ENCODE data around the gene APEH. TPM values are rescaled to one million over a fixed set of nuclear protein-coding genes. Genes with fewer than 3 reads are reported as not detected.

APEH gene
- total and polyA plus RNA-seq, 2 experiments from 2014 or later = 170 to 264 TPM

DNA sequence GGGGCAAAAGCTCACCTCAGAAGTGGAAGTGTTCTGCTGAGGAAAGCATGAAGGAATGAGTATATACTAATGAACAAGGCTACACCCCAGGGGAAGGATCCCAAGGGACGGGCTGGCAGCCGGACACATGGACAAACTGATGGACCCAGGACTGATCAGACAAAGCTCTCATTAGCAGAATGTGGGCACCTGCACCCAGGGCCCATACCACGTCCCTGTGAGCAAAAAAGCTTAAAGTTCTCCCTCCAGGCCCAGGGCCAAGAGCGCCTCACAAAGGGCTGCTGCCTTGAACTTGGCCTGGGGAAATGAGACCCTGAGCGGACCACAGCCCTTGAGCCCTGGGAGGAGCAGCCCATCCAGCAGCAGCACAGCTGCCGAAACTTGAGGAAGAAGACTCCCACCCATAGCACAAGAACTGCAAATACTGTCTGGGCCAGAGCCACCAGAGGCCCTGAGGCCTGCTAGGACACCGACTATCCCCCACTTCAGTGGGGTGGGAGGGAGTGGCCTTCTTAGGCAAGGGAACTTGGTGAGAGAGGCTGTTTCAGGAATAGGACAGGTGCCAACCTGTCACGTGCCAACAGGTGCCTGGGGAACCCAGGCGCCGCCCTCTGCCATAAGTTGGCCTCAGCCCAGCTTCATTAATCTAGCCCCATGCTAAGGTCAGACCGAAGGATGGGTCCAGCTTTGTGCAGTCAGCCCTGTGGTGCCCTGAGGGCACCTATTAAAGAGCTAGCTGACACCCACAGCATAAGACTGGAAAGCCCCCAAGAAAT lies 51.9 kb downstream of the APEH start:
- Histone ChIP-seq H3K4me1 (ENCODE audit: insufficient read depth) (no peaks in the 10 kb centered on the region), H3K4me2 (no peak overlapping the region), H3K79me2 (replicated peaks; ENCODE audit: insufficient read depth) (no peaks in the 10 kb centered on the region; the same call in 1 of the 2 replicates), H3K27ac (ENCODE audit: low read depth) (no peak overlapping the region), H3F3A (replicated peaks; ENCODE audit: low read depth) (peaks cover 22% of the 10 kb centered on the region; the same call in 1 of the 2 replicates), H3K27me3 (ENCODE audit: insufficient read depth) (no peaks in the 10 kb centered on the region), H3K4me3 (no peak overlapping the region), H3K9me2 (ENCODE audit: insufficient read depth) (no peaks in the 10 kb centered on the region), H4K20me1 (replicated peaks; ENCODE audit: insufficient read depth) (peaks cover 4% of the 10 kb centered on the region; the same call in 1 of the 2 replicates), H2AFZ (no peak overlapping the region), H3K36me3 (ENCODE audit: insufficient read depth) (peaks cover 5% of the 10 kb centered on the region; the same call in 1 of the 2 replicates)
- Mint-ChIP-seq H3K27ac (no peak overlapping the region), H3K4me3 (no peak overlapping the region), H3K36me3 (ENCODE audit: low read depth) (peaks cover 26% of the 10 kb centered on the region), H3K9me3 (no peaks in the 10 kb centered on the region), H3K27me3 (ENCODE audit: insufficient read depth, low read depth, poor library complexity) (peaks cover 18% of the 10 kb centered on the region), H3K4me1 (peaks cover 6% of the 10 kb centered on the region; the same call in 1 of the 3 replicates)
- no peak for DNase-seq (ENCODE audit: low spot score)
- TF ChIP-seq, protein P1, sequence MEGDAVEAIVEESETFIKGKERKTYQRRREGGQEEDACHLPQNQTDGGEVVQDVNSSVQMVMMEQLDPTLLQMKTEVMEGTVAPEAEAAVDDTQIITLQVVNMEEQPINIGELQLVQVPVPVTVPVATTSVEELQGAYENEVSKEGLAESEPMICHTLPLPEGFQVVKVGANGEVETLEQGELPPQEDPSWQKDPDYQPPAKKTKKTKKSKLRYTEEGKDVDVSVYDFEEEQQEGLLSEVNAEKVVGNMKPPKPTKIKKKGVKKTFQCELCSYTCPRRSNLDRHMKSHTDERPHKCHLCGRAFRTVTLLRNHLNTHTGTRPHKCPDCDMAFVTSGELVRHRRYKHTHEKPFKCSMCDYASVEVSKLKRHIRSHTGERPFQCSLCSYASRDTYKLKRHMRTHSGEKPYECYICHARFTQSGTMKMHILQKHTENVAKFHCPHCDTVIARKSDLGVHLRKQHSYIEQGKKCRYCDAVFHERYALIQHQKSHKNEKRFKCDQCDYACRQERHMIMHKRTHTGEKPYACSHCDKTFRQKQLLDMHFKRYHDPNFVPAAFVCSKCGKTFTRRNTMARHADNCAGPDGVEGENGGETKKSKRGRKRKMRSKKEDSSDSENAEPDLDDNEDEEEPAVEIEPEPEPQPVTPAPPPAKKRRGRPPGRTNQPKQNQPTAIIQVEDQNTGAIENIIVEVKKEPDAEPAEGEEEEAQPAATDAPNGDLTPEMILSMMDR (conservative IDR thresholded peaks at IDR 0.05; ENCODE audit: low read depth in 2 of 2) = no peak
- TF ChIP-seq NANOG (IDR thresholded peaks at IDR 0.05; ENCODE audit: borderline replicate concordance) = no peak
- TF ChIP-seq, protein P2, sequence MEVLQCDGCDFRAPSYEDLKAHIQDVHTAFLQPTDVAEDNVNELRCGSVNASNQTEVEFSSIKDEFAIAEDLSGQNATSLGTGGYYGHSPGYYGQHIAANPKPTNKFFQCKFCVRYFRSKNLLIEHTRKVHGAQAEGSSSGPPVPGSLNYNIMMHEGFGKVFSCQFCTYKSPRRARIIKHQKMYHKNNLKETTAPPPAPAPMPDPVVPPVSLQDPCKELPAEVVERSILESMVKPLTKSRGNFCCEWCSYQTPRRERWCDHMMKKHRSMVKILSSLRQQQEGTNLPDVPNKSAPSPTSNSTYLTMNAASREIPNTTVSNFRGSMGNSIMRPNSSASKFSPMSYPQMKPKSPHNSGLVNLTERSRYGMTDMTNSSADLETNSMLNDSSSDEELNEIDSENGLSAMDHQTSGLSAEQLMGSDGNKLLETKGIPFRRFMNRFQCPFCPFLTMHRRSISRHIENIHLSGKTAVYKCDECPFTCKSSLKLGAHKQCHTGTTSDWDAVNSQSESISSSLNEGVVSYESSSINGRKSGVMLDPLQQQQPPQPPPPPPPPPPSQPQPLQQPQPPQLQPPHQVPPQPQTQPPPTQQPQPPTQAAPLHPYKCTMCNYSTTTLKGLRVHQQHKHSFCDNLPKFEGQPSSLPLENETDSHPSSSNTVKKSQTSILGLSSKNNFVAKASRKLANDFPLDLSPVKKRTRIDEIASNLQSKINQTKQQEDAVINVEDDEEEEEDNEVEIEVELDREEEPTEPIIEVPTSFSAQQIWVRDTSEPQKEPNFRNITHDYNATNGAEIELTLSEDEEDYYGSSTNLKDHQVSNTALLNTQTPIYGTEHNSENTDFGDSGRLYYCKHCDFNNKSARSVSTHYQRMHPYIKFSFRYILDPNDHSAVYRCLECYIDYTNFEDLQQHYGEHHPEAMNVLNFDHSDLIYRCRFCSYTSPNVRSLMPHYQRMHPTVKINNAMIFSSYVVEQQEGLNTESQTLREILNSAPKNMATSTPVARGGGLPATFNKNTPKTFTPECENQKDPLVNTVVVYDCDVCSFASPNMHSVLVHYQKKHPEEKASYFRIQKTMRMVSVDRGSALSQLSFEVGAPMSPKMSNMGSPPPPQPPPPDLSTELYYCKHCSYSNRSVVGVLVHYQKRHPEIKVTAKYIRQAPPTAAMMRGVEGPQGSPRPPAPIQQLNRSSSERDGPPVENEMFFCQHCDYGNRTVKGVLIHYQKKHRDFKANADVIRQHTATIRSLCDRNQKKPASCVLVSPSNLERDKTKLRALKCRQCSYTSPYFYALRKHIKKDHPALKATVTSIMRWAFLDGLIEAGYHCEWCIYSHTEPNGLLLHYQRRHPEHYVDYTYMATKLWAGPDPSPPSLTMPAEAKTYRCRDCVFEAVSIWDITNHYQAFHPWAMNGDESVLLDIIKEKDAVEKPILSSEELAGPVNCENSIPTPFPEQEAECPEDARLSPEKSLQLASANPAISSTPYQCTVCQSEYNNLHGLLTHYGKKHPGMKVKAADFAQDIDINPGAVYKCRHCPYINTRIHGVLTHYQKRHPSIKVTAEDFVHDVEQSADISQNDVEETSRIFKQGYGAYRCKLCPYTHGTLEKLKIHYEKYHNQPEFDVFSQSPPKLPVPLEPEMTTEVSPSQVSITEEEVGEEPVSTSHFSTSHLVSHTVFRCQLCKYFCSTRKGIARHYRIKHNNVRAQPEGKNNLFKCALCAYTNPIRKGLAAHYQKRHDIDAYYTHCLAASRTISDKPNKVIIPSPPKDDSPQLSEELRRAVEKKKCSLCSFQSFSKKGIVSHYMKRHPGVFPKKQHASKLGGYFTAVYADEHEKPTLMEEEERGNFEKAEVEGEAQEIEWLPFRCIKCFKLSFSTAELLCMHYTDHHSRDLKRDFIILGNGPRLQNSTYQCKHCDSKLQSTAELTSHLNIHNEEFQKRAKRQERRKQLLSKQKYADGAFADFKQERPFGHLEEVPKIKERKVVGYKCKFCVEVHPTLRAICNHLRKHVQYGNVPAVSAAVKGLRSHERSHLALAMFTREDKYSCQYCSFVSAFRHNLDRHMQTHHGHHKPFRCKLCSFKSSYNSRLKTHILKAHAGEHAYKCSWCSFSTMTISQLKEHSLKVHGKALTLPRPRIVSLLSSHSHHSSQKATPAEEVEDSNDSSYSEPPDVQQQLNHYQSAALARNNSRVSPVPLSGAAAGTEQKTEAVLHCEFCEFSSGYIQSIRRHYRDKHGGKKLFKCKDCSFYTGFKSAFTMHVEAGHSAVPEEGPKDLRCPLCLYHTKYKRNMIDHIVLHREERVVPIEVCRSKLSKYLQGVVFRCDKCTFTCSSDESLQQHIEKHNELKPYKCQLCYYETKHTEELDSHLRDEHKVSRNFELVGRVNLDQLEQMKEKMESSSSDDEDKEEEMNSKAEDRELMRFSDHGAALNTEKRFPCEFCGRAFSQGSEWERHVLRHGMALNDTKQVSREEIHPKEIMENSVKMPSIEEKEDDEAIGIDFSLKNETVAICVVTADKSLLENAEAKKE (CRISPR knock-in tag; IDR thresholded peaks at IDR 0.05) = no peak
- TF ChIP-seq EZH2 (IDR thresholded peaks at IDR 0.05; ENCODE audit: low read depth, unreplicated experiment) = no peak
- TF ChIP-seq ZNF331 (CRISPR knock-in tag; IDR thresholded peaks at IDR 0.05; ENCODE audit: low read depth) = no peak
- TF ChIP-seq POLR2AphosphoS5 (IDR thresholded peaks at IDR 0.05; ENCODE audit: low read depth) = no peak
- TF ChIP-seq, protein P3, sequence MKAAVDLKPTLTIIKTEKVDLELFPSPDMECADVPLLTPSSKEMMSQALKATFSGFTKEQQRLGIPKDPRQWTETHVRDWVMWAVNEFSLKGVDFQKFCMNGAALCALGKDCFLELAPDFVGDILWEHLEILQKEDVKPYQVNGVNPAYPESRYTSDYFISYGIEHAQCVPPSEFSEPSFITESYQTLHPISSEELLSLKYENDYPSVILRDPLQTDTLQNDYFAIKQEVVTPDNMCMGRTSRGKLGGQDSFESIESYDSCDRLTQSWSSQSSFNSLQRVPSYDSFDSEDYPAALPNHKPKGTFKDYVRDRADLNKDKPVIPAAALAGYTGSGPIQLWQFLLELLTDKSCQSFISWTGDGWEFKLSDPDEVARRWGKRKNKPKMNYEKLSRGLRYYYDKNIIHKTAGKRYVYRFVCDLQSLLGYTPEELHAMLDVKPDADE (IDR thresholded peaks at IDR 0.05) = no peak
- TF ChIP-seq STAT1 (IDR thresholded peaks at IDR 0.05; ENCODE audit: unreplicated experiment) = no peak
- no peak for TF ChIP-seq CREB1 (CRISPR knock-in tag; IDR thresholded peaks at IDR 0.05; ENCODE audit: low read depth)
- no peak for TF ChIP-seq EZH2phosphoT487 (IDR thresholded peaks at IDR 0.05; ENCODE audit: unreplicated experiment)
- TF ChIP-seq ZNF114 (CRISPR knock-in tag; IDR thresholded peaks at IDR 0.05) = no peak
- TF ChIP-seq, protein P4, sequence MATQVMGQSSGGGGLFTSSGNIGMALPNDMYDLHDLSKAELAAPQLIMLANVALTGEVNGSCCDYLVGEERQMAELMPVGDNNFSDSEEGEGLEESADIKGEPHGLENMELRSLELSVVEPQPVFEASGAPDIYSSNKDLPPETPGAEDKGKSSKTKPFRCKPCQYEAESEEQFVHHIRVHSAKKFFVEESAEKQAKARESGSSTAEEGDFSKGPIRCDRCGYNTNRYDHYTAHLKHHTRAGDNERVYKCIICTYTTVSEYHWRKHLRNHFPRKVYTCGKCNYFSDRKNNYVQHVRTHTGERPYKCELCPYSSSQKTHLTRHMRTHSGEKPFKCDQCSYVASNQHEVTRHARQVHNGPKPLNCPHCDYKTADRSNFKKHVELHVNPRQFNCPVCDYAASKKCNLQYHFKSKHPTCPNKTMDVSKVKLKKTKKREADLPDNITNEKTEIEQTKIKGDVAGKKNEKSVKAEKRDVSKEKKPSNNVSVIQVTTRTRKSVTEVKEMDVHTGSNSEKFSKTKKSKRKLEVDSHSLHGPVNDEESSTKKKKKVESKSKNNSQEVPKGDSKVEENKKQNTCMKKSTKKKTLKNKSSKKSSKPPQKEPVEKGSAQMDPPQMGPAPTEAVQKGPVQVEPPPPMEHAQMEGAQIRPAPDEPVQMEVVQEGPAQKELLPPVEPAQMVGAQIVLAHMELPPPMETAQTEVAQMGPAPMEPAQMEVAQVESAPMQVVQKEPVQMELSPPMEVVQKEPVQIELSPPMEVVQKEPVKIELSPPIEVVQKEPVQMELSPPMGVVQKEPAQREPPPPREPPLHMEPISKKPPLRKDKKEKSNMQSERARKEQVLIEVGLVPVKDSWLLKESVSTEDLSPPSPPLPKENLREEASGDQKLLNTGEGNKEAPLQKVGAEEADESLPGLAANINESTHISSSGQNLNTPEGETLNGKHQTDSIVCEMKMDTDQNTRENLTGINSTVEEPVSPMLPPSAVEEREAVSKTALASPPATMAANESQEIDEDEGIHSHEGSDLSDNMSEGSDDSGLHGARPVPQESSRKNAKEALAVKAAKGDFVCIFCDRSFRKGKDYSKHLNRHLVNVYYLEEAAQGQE (IDR thresholded peaks at IDR 0.05; ENCODE audit: unreplicated experiment) = no peak
- TF ChIP-seq JUNB (IDR thresholded peaks at IDR 0.05; ENCODE audit: unreplicated experiment) = no peak
- no peak for ATAC-seq

Data from GM23338 (cell line).